Measurements from ENCODE around the gene KCNQ5. TPM values are rescaled to one million over a fixed set of nuclear protein-coding genes. Genes with fewer than 3 reads are reported as not detected.

KCNQ5 gene
- total RNA-seq, 1 donor from 2014 or later = 1.5 TPM

- H3K27me3 Mint-ChIP-seq (ENCODE audit: unreplicated experiment) = no peaks in the 10 kb centered on the region
- DNase-seq = no peak
- no peak overlapping the region for H3K27ac Mint-ChIP-seq (ENCODE audit: unreplicated experiment)
- H3K36me3 Mint-ChIP-seq (ENCODE audit: unreplicated experiment) = no peaks in the 10 kb centered on the region
- TF ChIP-seq CTCF (IDR thresholded peaks at IDR 0.05; ENCODE audit: partially characterized antibody, unreplicated experiment) = no peak
- H3K9me3 Mint-ChIP-seq (ENCODE audit: unreplicated experiment) = no peaks in the 10 kb centered on the region
- H3K4me3 Mint-ChIP-seq (ENCODE audit: unreplicated experiment) = no peak overlapping the region
- H3K4me1 Mint-ChIP-seq (ENCODE audit: low read depth, unreplicated experiment) = no peaks in the 10 kb centered on the region
These were observed 395.6 kb downstream of the KCNQ5 start for GRCh38 chr6:73017476-73017875.

GRCh38 chr6:73024598-73024997 is 402.7 kb downstream of the KCNQ5 start:
- H3K27ac Mint-ChIP-seq (ENCODE audit: unreplicated experiment) = no peak overlapping the region

GRCh38 chr6:73027691-73028090 is 405.8 kb downstream of the KCNQ5 start:
- Mint-ChIP-seq H3K9me3 (ENCODE audit: unreplicated experiment) (peaks cover 2% of the 10 kb centered on the region), H3K36me3 (ENCODE audit: unreplicated experiment) (no peaks in the 10 kb centered on the region), H3K4me1 (ENCODE audit: low read depth, unreplicated experiment) (no peaks in the 10 kb centered on the region), H3K27me3 (ENCODE audit: unreplicated experiment) (peaks cover 3% of the 10 kb centered on the region), H3K27ac (ENCODE audit: unreplicated experiment) (no peak overlapping the region), H3K4me3 (ENCODE audit: unreplicated experiment) (no peak overlapping the region)
- no peak for TF ChIP-seq CTCF (IDR thresholded peaks at IDR 0.05; ENCODE audit: partially characterized antibody, unreplicated experiment)
- no peak for DNase-seq

More at GRCh38 chr6:73024598-73024997, 402.7 kb downstream of the KCNQ5 start:
- Mint-ChIP-seq H3K36me3 (ENCODE audit: unreplicated experiment) (no peaks in the 10 kb centered on the region), H3K9me3 (ENCODE audit: unreplicated experiment) (peaks cover 2% of the 10 kb centered on the region), H3K4me3 (ENCODE audit: unreplicated experiment) (no peak overlapping the region), H3K27me3 (ENCODE audit: unreplicated experiment) (peaks cover 3% of the 10 kb centered on the region), H3K4me1 (ENCODE audit: low read depth, unreplicated experiment) (no peaks in the 10 kb centered on the region)
- no peak for DNase-seq
- TF ChIP-seq CTCF (IDR thresholded peaks at IDR 0.05; ENCODE audit: partially characterized antibody, unreplicated experiment) = no peak

GRCh38 chr6:73028124-73028766 is 406.4 kb downstream of the KCNQ5 start:
- no peak for DNase-seq
- no peak overlapping the region for H3K27ac Mint-ChIP-seq (ENCODE audit: unreplicated experiment)
- no peaks in the 10 kb centered on the region for H3K36me3 Mint-ChIP-seq (ENCODE audit: unreplicated experiment)
- H3K27me3 Mint-ChIP-seq (ENCODE audit: unreplicated experiment) = peaks cover 2% of the 10 kb centered on the region
- H3K9me3 Mint-ChIP-seq (ENCODE audit: unreplicated experiment) = no peaks in the 10 kb centered on the region
- TF ChIP-seq CTCF (IDR thresholded peaks at IDR 0.05; ENCODE audit: partially characterized antibody, unreplicated experiment) = no peak
- H3K4me1 Mint-ChIP-seq (ENCODE audit: low read depth, unreplicated experiment) = no peaks in the 10 kb centered on the region
- no peak overlapping the region for H3K4me3 Mint-ChIP-seq (ENCODE audit: unreplicated experiment)

- Mint-ChIP-seq H3K27me3 (ENCODE audit: unreplicated experiment) (peaks cover 2% of the 10 kb centered on the region), H3K9me3 (ENCODE audit: unreplicated experiment) (no peaks in the 10 kb centered on the region), H3K27ac (ENCODE audit: unreplicated experiment) (no peak overlapping the region), H3K36me3 (ENCODE audit: unreplicated experiment) (no peaks in the 10 kb centered on the region), H3K4me1 (ENCODE audit: low read depth, unreplicated experiment) (no peaks in the 10 kb centered on the region), H3K4me3 (ENCODE audit: unreplicated experiment) (no peak overlapping the region)
- no peak for DNase-seq
- no peak for TF ChIP-seq CTCF (IDR thresholded peaks at IDR 0.05; ENCODE audit: partially characterized antibody, unreplicated experiment)
These were observed 407.1 kb downstream of the KCNQ5 start for GRCh38 chr6:73028893-73029450.
